Measurements from ENCODE around the gene SAP30. TPM values are rescaled to one million over a fixed set of nuclear protein-coding genes. Genes with fewer than 3 reads are reported as not detected.

Gene SAP30
- total RNA-seq, 1 experiment from 2014 or later: 11.4 TPM

GRCh38 chr4:173345648-173346047 lies 25.1 kb upstream of the SAP30 start:
- H3K4me2 ChIP-seq: no peak overlapping the region
- H3K36me3 ChIP-seq (ENCODE audit: low read depth): no peaks in the 10 kb centered on the region
- H3F3A ChIP-seq (ENCODE audit: insufficient read depth, low read depth): no peaks in the 10 kb centered on the region
- no peaks in the 10 kb centered on the region for H3K9me3 ChIP-seq (ENCODE audit: insufficient read depth, low read depth)
- CTCF ChIA-PET: interaction anchor here (0.6 kb wide), 1 partner anchor 10 kb away, joined by 3 read pairs; no protein-coding TSS in a partner anchor
- no peaks in the 10 kb centered on the region for H4K20me1 ChIP-seq (ENCODE audit: insufficient read depth)
- H3K27ac ChIP-seq: no peak overlapping the region
- no peak overlapping the region for H3K4me3 ChIP-seq
- DNase-seq: no peak
- H3K4me1 ChIP-seq (replicated peaks; ENCODE audit: insufficient read depth): no peaks in the 10 kb centered on the region
- no TSS peak for BruUV-seq (replicated peaks)
- intact Hi-C loops (cut with micrococcal nuclease; ENCODE audit: unreplicated experiment): no loop called here
- POLR2A ChIA-PET (ENCODE audit: unreplicated experiment): no interaction called here
- no peaks in the 10 kb centered on the region for H3K27me3 ChIP-seq (ENCODE audit: insufficient read depth, low read depth)
- TF ChIP-seq CTCF (conservative IDR thresholded peaks at IDR 0.05) (no peak), EZH2 (IDR thresholded peaks at IDR 0.05; ENCODE audit: low read depth) (no peak)
- H2AFZ ChIP-seq: no peak overlapping the region
- no peaks in the 10 kb centered on the region for H3K79me2 ChIP-seq (ENCODE audit: low read depth)
- no peaks in the 10 kb centered on the region for H3K9me2 ChIP-seq (ENCODE audit: insufficient read depth)

- H3K27ac ChIP-seq: no peak overlapping the region
- intact Hi-C loops (cut with micrococcal nuclease; ENCODE audit: unreplicated experiment): no loop called here
- no TSS peak for BruUV-seq (replicated peaks)
These were observed 24.7 kb upstream of the SAP30 start for GRCh38 chr4:173346074-173346473.

GRCh38 chr4:173347467-173347866 lies 23.3 kb upstream of the SAP30 start:
- CTCF ChIA-PET: no interaction called here
- POLR2A ChIA-PET (ENCODE audit: unreplicated experiment): no interaction called here

More at GRCh38 chr4:173346074-173346473, 24.7 kb upstream of the SAP30 start:
- no peaks in the 10 kb centered on the region for H3K36me3 ChIP-seq (ENCODE audit: low read depth)
- TF ChIP-seq CTCF (conservative IDR thresholded peaks at IDR 0.05) (no peak), EZH2 (IDR thresholded peaks at IDR 0.05; ENCODE audit: low read depth) (no peak)
- no peak overlapping the region for H3K4me3 ChIP-seq
- no peaks in the 10 kb centered on the region for H3K9me2 ChIP-seq (ENCODE audit: insufficient read depth)
- H3K4me1 ChIP-seq (replicated peaks; ENCODE audit: insufficient read depth): no peaks in the 10 kb centered on the region
- H3K4me2 ChIP-seq: no peak overlapping the region
- no peaks in the 10 kb centered on the region for H4K20me1 ChIP-seq (ENCODE audit: insufficient read depth)
- POLR2A ChIA-PET (ENCODE audit: unreplicated experiment): no interaction called here
- no peaks in the 10 kb centered on the region for H3K79me2 ChIP-seq (ENCODE audit: low read depth)
- CTCF ChIA-PET: interaction anchor here (0.6 kb wide), 1 partner anchor 10 kb away, joined by 3 read pairs; no protein-coding TSS in a partner anchor
- H3K9me3 ChIP-seq (ENCODE audit: insufficient read depth, low read depth): no peaks in the 10 kb centered on the region
- no peak for DNase-seq
- no peak overlapping the region for H2AFZ ChIP-seq
- no peaks in the 10 kb centered on the region for H3K27me3 ChIP-seq (ENCODE audit: insufficient read depth, low read depth)
- no peaks in the 10 kb centered on the region for H3F3A ChIP-seq (ENCODE audit: insufficient read depth, low read depth)

More at GRCh38 chr4:173347467-173347866, 23.3 kb upstream of the SAP30 start:
- no peak overlapping the region for H3K4me2 ChIP-seq
- no peaks in the 10 kb centered on the region for H3K9me3 ChIP-seq (ENCODE audit: insufficient read depth, low read depth)
- H3K4me3 ChIP-seq: no peak overlapping the region
- H3K27me3 ChIP-seq (ENCODE audit: insufficient read depth, low read depth): no peaks in the 10 kb centered on the region
- no peaks in the 10 kb centered on the region for H4K20me1 ChIP-seq (ENCODE audit: insufficient read depth)
- no peak overlapping the region for H3K27ac ChIP-seq
- TF ChIP-seq EZH2 (IDR thresholded peaks at IDR 0.05; ENCODE audit: low read depth) (no peak), CTCF (conservative IDR thresholded peaks at IDR 0.05) (no peak)
- no peaks in the 10 kb centered on the region for H3K79me2 ChIP-seq (ENCODE audit: low read depth)
- no peaks in the 10 kb centered on the region for H3K4me1 ChIP-seq (replicated peaks; ENCODE audit: insufficient read depth)
- no peak overlapping the region for H2AFZ ChIP-seq
- BruUV-seq (replicated peaks): no TSS peak
- H3K36me3 ChIP-seq (ENCODE audit: low read depth): no peaks in the 10 kb centered on the region
- no peak for DNase-seq
- intact Hi-C loops (cut with micrococcal nuclease; ENCODE audit: unreplicated experiment): no loop called here
- H3F3A ChIP-seq (ENCODE audit: insufficient read depth, low read depth): no peaks in the 10 kb centered on the region
- no peaks in the 10 kb centered on the region for H3K9me2 ChIP-seq (ENCODE audit: insufficient read depth)

Measured in PC-9 (cell line).